Neural progenitor cell (in vitro differentiated cells): ENCODE measurements around the gene SERPINA10. TPM values are rescaled to one million over a fixed set of nuclear protein-coding genes. Genes with fewer than 3 reads are reported as not detected.

ENCODE experiments used
- DNase-seq: peaks from one replicate; pipeline ENCODE4 v3.0.0-alpha.2; 2016; ENCODE audit warnings: low spot score
- H2AFZ ChIP-seq: fragments of 200-600 bp; sonication (generic); replicated peaks from 2 replicates; pipeline ENCODE4 v1.6.1; 2016; ENCODE audit warnings: antibody characterized with exemption
- H3F3A ChIP-seq: fragments of 200-600 bp; sonication (generic); 2 replicates; pipeline ENCODE4 v1.6.1; 2016; ENCODE audit warnings: antibody characterized with exemption, low read depth
- H3K27ac ChIP-seq: fragments of 200-600 bp; sonication (generic); 2 replicates; pipeline ENCODE4 v1.5.1; 2016; ENCODE audit warnings: mild to moderate bottlenecking
- H3K27me3 ChIP-seq: fragments of 200-600 bp; sonication (generic); 2 replicates; pipeline ENCODE4 v1.6.1; 2016; ENCODE audit warnings: mild to moderate bottlenecking, moderate library complexity
- H3K36me3 ChIP-seq: fragments of 200-600 bp; sonication (generic); 2 replicates; pipeline ENCODE4 v1.5.1; 2016
- H3K4me1 ChIP-seq: fragments of 200-600 bp; sonication (generic); 2 replicates; pipeline ENCODE4 v1.6.1; 2016; ENCODE audit warnings: mixed run types
- H3K4me2 ChIP-seq: fragments of 200-600 bp; sonication (generic); 2 replicates; pipeline ENCODE4 v1.6.1; 2016
- H3K4me3 ChIP-seq: fragments of 200-600 bp; sonication (generic); 2 replicates; pipeline ENCODE4 v1.5.1; 2016
- H3K79me2 ChIP-seq: fragments of 200-600 bp; sonication (generic); 2 replicates; pipeline ENCODE4 v1.6.1; 2016; ENCODE audit warnings: low read depth
- H3K9ac ChIP-seq: fragments of 200-600 bp; sonication (generic); 2 replicates; pipeline ENCODE4 v1.6.1; 2016
- H3K9me3 ChIP-seq: fragments of 200-600 bp; sonication (generic); 2 replicates; pipeline ENCODE4 v1.5.1; 2016; ENCODE audit warnings: low read depth
- H4K20me1 ChIP-seq: fragments of 200-600 bp; sonication (generic); 2 replicates; pipeline ENCODE4 v1.6.1; 2016; ENCODE audit warnings: low read depth
- H3K27ac Mint-ChIP-seq: 3 replicates; pipeline ENCODE4 v1.8.0; 2021; ENCODE audit warnings: mixed read lengths
- H3K27me3 Mint-ChIP-seq: 2 replicates; pipeline ENCODE4 v1.8.0; 2022; ENCODE audit warnings: low read depth, mild to moderate bottlenecking, inconsistent platforms, moderate library complexity, mixed read lengths; ENCODE audit not compliant: insufficient read depth
- H3K36me3 Mint-ChIP-seq: 3 replicates; pipeline ENCODE4 v1.8.0; 2021; ENCODE audit warnings: mixed read lengths
- H3K4me1 Mint-ChIP-seq: 3 replicates; pipeline ENCODE4 v1.8.0; 2021; ENCODE audit warnings: mixed read lengths
- H3K4me3 Mint-ChIP-seq: 3 replicates; pipeline ENCODE4 v1.8.0; 2021; ENCODE audit warnings: mild to moderate bottlenecking, moderate library complexity, mixed read lengths
- H3K9me3 Mint-ChIP-seq: 3 replicates; pipeline ENCODE4 v1.8.0; 2020; ENCODE audit warnings: mixed read lengths
- CTCF ChIP-seq: fragments of 200-600 bp; sonication (generic); IDR thresholded peaks from 2 replicates; pipeline ENCODE4 v1.5.1; 2017; ENCODE audit warnings: antibody characterized with exemption, mild to moderate bottlenecking
- EZH2 ChIP-seq: fragments of 200-600 bp; sonication (generic); IDR thresholded peaks from 2 replicates; pipeline ENCODE4 v1.6.1; 2017; ENCODE audit warnings: antibody characterized with exemption, mild to moderate bottlenecking, moderate library complexity
- EZH2phosphoT487 ChIP-seq: fragments of 200-600 bp; sonication (generic); IDR thresholded peaks from 2 replicates; pipeline ENCODE4 v1.6.1; 2017; ENCODE audit warnings: antibody characterized with exemption
- total RNA-seq: library from RNA; depleted of rRNA; stranded (reverse); fragments of >200 nt; gene quantifications from 2 replicates; pipeline ENCODE4 v1.2.3, GENCODE V29; 2015; ENCODE audit warnings: low replicate concordance

Gene SERPINA10
- total RNA-seq, 1 donor from 2014 or later: not detected

DNA sequence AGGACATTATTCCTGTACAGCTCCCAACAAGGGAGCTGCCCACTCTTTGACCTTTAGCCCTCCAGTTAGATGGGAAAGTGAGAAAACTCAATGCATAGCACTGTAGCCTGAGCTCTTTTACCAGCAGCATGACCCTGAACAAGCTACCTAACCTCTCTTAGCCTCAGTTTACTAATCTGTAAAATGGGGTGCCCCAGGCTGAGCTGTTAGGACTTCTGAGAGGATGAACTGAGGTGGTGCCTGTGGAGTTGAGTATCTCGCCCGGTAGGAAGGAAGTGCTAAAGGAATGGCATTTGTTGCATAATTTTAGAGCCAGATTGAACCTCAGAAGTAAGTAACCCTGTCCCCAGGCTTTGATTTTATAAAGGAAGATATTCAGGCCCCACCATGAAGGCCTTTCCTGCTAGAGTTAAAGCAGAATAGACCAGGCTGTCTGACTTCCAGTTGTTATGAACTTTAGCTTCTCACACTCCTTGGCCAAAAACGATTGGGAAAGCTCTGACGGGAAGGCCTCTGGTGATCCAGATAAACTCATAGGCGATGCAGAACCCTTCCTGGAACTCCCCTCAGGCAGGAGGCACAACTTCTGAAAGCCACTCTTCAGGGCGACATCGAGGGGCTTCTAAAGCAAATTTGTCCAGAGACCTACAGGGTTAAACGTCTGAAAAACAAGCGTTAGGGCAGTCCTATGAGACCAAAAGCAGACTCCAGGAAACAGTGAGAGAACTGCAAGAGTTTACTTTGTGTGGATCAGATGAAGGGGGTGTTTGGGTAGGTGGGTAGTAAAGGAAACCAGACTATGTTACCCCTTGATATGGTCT is 2.5 kb upstream of the SERPINA10 start:
- Histone ChIP-seq H3K27ac (no peak overlapping the region), H3F3A (no peaks in the 10 kb centered on the region), H3K36me3 (no peaks in the 10 kb centered on the region), H3K27me3 (no peaks in the 10 kb centered on the region), H2AFZ (no peak overlapping the region), H4K20me1 (no peaks in the 10 kb centered on the region), H3K4me1 (no peaks in the 10 kb centered on the region), H3K79me2 (no peaks in the 10 kb centered on the region), H3K9ac (no peak overlapping the region), H3K9me3 (no peaks in the 10 kb centered on the region), H3K4me2 (no peak overlapping the region), H3K4me3 (no peak overlapping the region)
- Mint-ChIP-seq H3K4me3 (no peak overlapping the region), H3K36me3 (no peaks in the 10 kb centered on the region), H3K27me3 (peaks cover 2% of the 10 kb centered on the region), H3K4me1 (no peaks in the 10 kb centered on the region), H3K27ac (no peak overlapping the region), H3K9me3 (no peaks in the 10 kb centered on the region)
- DNase-seq: no peak
- TF ChIP-seq CTCF (no peak), EZH2 (no peak), EZH2phosphoT487 (no peak)

DNA sequence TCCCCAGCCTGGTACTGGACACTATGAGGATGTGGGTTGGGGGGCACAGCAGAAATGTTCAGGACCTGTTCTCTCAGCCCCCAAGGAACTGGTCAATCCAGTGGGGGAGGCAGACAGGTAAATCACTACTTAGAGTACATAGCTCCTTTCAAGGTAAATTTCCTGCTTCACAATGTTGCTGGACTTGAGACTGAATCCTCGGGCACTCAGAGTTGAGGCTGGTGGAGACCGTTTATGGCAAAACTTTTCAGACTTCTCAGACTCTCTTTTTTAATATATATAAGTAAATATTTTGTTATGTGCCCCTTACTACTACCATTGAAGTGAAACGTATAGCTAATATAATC is 483 bp upstream of the SERPINA10 start:
- Histone ChIP-seq H3K27ac (no peak overlapping the region), H3K79me2 (no peaks in the 10 kb centered on the region), H3K27me3 (no peaks in the 10 kb centered on the region), H3K4me3 (no peak overlapping the region), H3K4me2 (no peak overlapping the region), H3K9me3 (no peaks in the 10 kb centered on the region), H3K4me1 (peaks cover 6% of the 10 kb centered on the region), H3K9ac (no peak overlapping the region), H3F3A (no peaks in the 10 kb centered on the region), H2AFZ (no peak overlapping the region), H3K36me3 (no peaks in the 10 kb centered on the region), H4K20me1 (no peaks in the 10 kb centered on the region)
- H3K27ac Mint-ChIP-seq: no peak overlapping the region
- H3K9me3 Mint-ChIP-seq: no peaks in the 10 kb centered on the region
- H3K27me3 Mint-ChIP-seq: peaks cover 2% of the 10 kb centered on the region
- peaks cover 3% of the 10 kb centered on the region for H3K4me1 Mint-ChIP-seq
- DNase-seq: no peak
- no peak for TF ChIP-seq EZH2
- no peaks in the 10 kb centered on the region for H3K36me3 Mint-ChIP-seq
- H3K4me3 Mint-ChIP-seq: no peak overlapping the region

DNA sequence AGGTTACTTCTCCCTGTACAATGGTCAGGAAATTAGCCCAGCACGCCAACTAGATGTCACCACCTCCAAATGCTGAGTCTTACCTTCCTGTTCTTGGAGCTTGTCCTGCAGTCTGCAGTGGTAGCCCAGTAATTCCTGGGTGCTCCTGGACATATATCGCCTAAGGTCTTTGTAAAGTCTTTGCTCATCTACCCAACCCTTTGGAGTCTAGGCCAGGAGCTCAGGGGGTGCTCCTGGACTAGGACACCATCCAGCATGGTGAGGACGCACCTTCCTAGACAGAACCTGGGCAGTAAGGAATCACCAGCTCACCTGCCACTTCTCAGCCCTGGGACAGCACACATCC is 569 bp downstream of the SERPINA10 start:
- Histone ChIP-seq H3K9ac (no peak overlapping the region), H3K4me2 (no peak overlapping the region), H3F3A (no peaks in the 10 kb centered on the region), H2AFZ (no peak overlapping the region), H3K79me2 (no peaks in the 10 kb centered on the region), H3K36me3 (no peaks in the 10 kb centered on the region), H3K27ac (no peak overlapping the region), H3K4me1 (peaks cover 6% of the 10 kb centered on the region), H3K9me3 (no peaks in the 10 kb centered on the region), H3K4me3 (no peak overlapping the region), H3K27me3 (no peaks in the 10 kb centered on the region), H4K20me1 (no peaks in the 10 kb centered on the region)
- TF ChIP-seq EZH2 (no peak), EZH2phosphoT487 (no peak), CTCF (no peak)
- Mint-ChIP-seq H3K9me3 (no peaks in the 10 kb centered on the region), H3K27ac (no peak overlapping the region), H3K27me3 (peaks cover 2% of the 10 kb centered on the region), H3K4me1 (peaks cover 3% of the 10 kb centered on the region), H3K36me3 (no peaks in the 10 kb centered on the region), H3K4me3 (no peak overlapping the region)
- no peak for DNase-seq

DNA sequence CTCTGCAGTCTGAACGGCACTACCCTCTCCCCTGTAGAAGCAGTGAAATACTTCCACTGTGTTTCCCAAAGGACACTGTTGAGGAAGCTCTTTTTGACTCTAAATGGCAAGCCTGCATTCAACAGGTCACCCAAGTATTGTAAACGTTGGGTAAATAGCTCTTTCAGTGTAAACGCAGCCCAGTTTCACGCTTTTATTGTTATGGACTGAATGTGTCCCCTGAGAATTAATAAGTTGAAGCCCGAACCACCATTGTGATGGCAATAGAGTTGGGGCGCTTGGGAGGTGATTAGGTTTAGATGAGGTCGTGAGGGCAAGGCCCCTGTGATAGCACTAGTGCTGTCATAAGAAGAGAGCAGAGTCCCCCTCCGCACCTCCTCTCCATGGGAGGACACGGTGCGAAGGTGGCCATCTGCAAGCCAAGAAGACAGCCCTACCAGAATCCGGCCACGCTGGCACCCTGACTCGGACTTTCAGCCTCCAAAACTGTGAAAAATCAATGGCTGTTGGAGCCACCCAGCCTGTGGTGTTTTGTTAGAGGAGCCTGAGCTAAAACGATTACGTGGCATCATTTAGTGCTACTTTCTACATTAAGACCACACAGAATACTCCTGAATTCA is 1.1 kb downstream of the SERPINA10 start:
- Mint-ChIP-seq H3K9me3 (no peaks in the 10 kb centered on the region), H3K4me3 (no peak overlapping the region), H3K27me3 (peaks cover 2% of the 10 kb centered on the region), H3K4me1 (peaks cover 3% of the 10 kb centered on the region), H3K36me3 (no peaks in the 10 kb centered on the region), H3K27ac (no peak overlapping the region)
- Histone ChIP-seq H2AFZ (no peak overlapping the region), H3K9me3 (no peaks in the 10 kb centered on the region), H3K27me3 (no peaks in the 10 kb centered on the region), H3K9ac (no peak overlapping the region), H3K4me1 (peaks cover 6% of the 10 kb centered on the region), H3K36me3 (no peaks in the 10 kb centered on the region), H3F3A (no peaks in the 10 kb centered on the region), H3K4me3 (no peak overlapping the region), H4K20me1 (no peaks in the 10 kb centered on the region), H3K4me2 (no peak overlapping the region), H3K27ac (no peak overlapping the region), H3K79me2 (no peaks in the 10 kb centered on the region)
- TF ChIP-seq CTCF (no peak), EZH2phosphoT487 (no peak), EZH2 (no peak)
- no peak for DNase-seq
